NB4 (cell line): ENCODE results near the gene COG5.

ENCODE experiments used
- DNase-seq: peaks from one replicate; pipeline ENCODE4 v3.0.0; 2010; ENCODE audit warnings: low read depth
- H3K4me3 ChIP-seq: one replicate; pipeline ENCODE4 v1.5.1; 2011; ENCODE audit warnings: mild to moderate bottlenecking, low read depth, low read length, moderate library complexity
- MYC ChIP-seq: IDR thresholded peaks from 2 replicates; pipeline ENCODE4 v1.6.1; 2011; ENCODE audit warnings: low read depth, low read length
- POLR2A ChIP-seq: IDR thresholded peaks from 2 replicates; pipeline ENCODE4 v1.6.1; 2011; ENCODE audit warnings: mild to moderate bottlenecking; ENCODE audit not compliant: insufficient read length; ENCODE audit errors: extremely low read depth
- TF ChIP-seq, protein P1 (sequence below): IDR thresholded peaks from one replicate; pipeline ENCODE4 v1.5.1; 2012; ENCODE audit warnings: low read depth, low read length
- TF ChIP-seq, protein P2 (sequence below): IDR thresholded peaks from 2 replicates; pipeline ENCODE4 v1.6.1; 2011; ENCODE audit warnings: low read depth, low read length

The COG5 gene

DNA sequence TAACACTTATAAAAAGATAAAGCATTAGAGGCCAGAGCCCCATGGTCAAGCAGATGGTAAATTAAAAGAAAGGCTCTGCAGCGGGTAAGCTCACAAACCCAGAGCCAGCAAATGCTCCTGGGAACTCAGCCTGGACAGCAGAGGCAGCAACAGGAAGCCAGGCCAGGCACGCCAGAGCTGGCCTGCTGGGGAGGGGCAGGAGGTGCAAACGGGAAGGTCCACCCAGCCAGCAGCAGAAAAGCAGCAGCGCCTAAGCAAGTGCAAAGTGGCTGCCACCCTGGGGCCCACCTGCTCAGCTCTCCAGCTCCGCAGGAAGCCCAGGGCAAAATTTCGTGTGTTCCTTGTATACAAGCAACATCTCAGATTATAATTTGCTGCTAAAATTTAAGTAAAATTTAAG lies 176.6 kb downstream of the COG5 start:
- H3K4me3 ChIP-seq: no peak overlapping the region
- no peak for DNase-seq
- TF ChIP-seq MYC (no peak), POLR2A (no peak)
- TF ChIP-seq, protein P1, sequence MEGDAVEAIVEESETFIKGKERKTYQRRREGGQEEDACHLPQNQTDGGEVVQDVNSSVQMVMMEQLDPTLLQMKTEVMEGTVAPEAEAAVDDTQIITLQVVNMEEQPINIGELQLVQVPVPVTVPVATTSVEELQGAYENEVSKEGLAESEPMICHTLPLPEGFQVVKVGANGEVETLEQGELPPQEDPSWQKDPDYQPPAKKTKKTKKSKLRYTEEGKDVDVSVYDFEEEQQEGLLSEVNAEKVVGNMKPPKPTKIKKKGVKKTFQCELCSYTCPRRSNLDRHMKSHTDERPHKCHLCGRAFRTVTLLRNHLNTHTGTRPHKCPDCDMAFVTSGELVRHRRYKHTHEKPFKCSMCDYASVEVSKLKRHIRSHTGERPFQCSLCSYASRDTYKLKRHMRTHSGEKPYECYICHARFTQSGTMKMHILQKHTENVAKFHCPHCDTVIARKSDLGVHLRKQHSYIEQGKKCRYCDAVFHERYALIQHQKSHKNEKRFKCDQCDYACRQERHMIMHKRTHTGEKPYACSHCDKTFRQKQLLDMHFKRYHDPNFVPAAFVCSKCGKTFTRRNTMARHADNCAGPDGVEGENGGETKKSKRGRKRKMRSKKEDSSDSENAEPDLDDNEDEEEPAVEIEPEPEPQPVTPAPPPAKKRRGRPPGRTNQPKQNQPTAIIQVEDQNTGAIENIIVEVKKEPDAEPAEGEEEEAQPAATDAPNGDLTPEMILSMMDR: no peak
- TF ChIP-seq, protein P2, sequence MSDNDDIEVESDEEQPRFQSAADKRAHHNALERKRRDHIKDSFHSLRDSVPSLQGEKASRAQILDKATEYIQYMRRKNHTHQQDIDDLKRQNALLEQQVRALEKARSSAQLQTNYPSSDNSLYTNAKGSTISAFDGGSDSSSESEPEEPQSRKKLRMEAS: no peak

DNA sequence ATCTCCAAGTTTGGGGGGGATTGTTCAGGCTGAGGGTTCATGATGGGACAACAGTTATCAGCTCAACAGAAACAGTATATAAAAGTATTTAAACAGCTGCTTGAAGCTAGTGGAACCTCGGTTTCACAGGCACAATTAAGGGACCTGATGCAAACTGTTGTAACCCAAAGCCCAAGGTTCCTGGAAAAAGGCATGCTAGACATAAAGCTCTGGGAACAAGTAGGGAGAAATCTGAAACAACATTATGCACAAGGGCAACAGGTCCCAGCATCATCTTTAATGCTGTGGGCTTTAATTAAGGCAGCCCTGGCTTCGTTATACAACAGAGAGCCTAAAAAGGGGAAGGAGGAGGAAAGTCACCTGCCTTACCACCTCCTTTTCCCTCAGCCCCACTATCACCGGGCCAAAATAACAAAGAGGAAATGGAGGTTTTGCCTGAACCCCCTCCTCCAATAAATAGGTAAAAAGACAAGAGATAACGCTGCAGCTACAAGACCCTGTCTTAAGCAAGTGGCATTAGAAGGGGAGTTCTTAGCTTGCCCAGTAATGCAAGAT lies 177.1 kb downstream of the COG5 start:
- TF ChIP-seq, protein P1: no peak
- no peak for TF ChIP-seq MYC
- TF ChIP-seq POLR2A: no peak
- TF ChIP-seq, protein P2: no peak
- DNase-seq: no peak
- no peak overlapping the region for H3K4me3 ChIP-seq

DNA sequence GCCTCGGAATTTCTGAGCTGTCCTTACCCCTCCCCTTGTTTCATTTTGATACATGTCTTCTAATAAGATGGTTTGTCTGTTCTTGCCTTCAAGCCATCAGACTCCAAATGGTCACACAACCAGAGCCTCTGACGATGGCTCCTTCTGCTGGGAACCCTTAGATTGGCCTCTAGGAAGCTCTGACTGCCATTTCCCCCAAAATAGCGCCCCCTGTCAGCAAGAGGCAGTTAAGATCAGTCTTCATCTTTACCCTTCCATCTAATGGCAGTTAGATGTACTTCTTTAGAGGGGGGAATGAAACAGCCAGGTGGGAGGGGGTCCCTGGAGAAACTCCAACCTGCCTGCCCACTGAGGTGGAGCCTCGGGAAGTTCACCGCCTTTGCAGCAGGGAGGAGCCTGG lies 179.7 kb downstream of the COG5 start:
- H3K4me3 ChIP-seq: no peak overlapping the region
- TF ChIP-seq, protein P2: no peak
- TF ChIP-seq POLR2A (no peak), MYC (no peak)
- TF ChIP-seq, protein P1: no peak
- peak; percentile 9 for DNase-seq

DNA sequence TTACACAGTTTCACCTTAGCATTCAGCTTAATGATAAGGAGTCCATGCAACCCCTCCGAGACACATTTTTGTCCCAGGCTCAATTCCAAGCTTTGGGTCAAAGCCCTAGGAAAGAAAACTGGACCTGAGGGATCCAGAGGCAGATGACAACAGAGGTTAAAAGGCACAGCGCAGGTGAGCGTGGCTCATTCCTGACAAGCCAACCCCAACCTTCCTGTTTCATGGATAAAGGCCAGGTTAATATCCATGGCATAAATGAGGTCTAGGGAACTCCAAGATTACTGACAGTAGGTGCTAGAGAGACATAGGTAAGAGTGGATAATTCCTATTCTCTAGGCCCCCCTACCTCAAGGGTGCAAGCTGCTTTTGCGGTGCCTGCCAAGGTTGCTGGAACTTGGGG lies 180.5 kb downstream of the COG5 start:
- DNase-seq: no peak
- TF ChIP-seq, protein P1: no peak
- TF ChIP-seq POLR2A: no peak
- no peak for TF ChIP-seq MYC
- TF ChIP-seq, protein P2: no peak
- no peak overlapping the region for H3K4me3 ChIP-seq

DNA sequence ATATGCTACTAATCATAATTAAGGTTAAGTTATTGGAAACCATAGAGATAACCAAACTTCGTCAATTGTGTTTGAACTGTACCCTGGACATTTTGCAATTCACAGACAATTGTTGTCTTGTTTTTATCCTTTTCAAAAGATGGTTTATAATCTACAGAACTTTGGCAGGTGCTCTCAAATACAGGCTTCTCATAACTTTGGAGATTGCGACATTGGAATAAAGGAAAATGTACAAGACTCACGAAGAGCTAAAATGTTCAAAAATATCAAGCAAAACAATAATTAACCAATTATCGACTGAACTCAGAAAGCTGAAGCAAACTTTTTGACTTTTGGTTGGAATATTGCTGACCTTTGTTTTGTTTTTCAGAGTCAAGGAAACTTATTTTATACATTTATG lies 182.3 kb downstream of the COG5 start:
- TF ChIP-seq, protein P2: no peak
- TF ChIP-seq POLR2A (no peak), MYC (no peak)
- TF ChIP-seq, protein P1: no peak
- H3K4me3 ChIP-seq: no peak overlapping the region
- DNase-seq: no peak

DNA sequence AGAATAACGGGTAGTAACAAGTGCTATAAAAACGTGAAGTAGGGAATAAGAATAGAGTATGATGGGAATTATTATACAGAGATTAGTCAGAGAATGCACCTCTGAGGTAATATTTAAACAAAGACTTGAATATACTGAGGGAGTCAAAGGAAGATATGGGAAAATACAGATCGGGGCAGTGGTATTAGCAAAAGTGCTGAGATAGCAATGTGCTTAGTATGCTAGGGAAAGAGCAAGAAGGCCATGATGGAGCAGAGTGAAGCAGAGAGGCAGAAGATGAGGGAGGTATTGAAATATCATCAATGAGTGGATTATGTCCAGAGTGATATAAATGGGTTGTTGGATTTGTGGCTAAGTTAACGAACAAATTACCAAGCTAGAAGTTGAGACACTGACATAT lies 190.4 kb downstream of the COG5 start:
- no peak overlapping the region for H3K4me3 ChIP-seq
- TF ChIP-seq, protein P2: no peak
- TF ChIP-seq, protein P1: no peak
- TF ChIP-seq POLR2A: no peak
- no peak for TF ChIP-seq MYC
- no peak for DNase-seq
